ENCODE measurements around the gene EXTL1.

The EXTL1 gene

GRCh38 chr1:26075421-26076144, 54.0 kb downstream of the EXTL1 start:
- no peak for DNase-seq

GRCh38 chr1:26077524-26077923, 55.9 kb downstream of the EXTL1 start:
- no peak for DNase-seq

- no peak for DNase-seq
Measured at GRCh38 chr1:26078286-26079177, 57.0 kb downstream of the EXTL1 start.

GRCh38 chr1:26079178-26079563, 57.6 kb downstream of the EXTL1 start:
- no peak for DNase-seq

- no peak for DNase-seq
Measured at GRCh38 chr1:26079960-26080814, 58.6 kb downstream of the EXTL1 start.

- DNase-seq: no peak
Measured at GRCh38 chr1:26081267-26082019, 59.9 kb downstream of the EXTL1 start.

- DNase-seq: no peak
Measured at GRCh38 chr1:26082020-26082350, 60.4 kb downstream of the EXTL1 start.

GRCh38 chr1:26083208-26083607, 61.6 kb downstream of the EXTL1 start:
- no peak for DNase-seq

GRCh38 chr1:26084091-26084561, 62.6 kb downstream of the EXTL1 start:
- no peak for DNase-seq

- DNase-seq: no peak
Measured at GRCh38 chr1:26084844-26085243, 63.3 kb downstream of the EXTL1 start.
